ENCODE data around the gene NOTCH3.

DNA sequence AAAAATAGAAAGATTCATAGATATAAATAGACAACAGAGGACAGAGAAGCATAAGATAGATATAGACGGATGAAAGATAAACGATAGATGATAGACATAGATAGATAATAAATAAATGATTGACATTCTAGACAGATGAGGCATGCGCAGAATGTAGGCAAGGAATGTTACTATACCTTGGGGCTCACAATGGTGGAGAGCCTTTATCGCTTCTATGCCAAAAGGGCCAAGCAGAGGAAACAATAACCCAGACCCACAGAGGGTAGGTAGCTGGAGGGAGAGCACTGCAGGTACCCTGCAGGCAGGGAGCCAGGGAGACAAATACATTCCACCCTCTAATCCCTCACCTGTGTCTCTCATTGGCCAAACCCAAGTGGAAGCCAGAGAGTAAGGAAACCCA lies 44.4 kb downstream of the NOTCH3 start:
- TF ChIP-seq, protein P1, sequence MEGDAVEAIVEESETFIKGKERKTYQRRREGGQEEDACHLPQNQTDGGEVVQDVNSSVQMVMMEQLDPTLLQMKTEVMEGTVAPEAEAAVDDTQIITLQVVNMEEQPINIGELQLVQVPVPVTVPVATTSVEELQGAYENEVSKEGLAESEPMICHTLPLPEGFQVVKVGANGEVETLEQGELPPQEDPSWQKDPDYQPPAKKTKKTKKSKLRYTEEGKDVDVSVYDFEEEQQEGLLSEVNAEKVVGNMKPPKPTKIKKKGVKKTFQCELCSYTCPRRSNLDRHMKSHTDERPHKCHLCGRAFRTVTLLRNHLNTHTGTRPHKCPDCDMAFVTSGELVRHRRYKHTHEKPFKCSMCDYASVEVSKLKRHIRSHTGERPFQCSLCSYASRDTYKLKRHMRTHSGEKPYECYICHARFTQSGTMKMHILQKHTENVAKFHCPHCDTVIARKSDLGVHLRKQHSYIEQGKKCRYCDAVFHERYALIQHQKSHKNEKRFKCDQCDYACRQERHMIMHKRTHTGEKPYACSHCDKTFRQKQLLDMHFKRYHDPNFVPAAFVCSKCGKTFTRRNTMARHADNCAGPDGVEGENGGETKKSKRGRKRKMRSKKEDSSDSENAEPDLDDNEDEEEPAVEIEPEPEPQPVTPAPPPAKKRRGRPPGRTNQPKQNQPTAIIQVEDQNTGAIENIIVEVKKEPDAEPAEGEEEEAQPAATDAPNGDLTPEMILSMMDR (conservative IDR thresholded peaks at IDR 0.05 in 1 of 2, IDR thresholded peaks at IDR 0.05 in 1 of 2; ENCODE audit: low read depth in 1 of 2, low read length in 2 of 2) = no peak
- TF ChIP-seq EZH2 (IDR thresholded peaks at IDR 0.05; ENCODE audit: low read length, missing control alignments) = no peak
